NCI-H2107 treated with DMSO at 0.1 percent for 48 hours (cell line): ENCODE data around the gene RNF151.
"Not testable (repeated sequence)": the region's sequence is repeated elsewhere in the genome, so short reads cannot be mapped to it uniquely, and the experiment has no call there.

ENCODE experiments used
- DNase-seq: peaks from one replicate; lab custom pipeline; 2025; ENCODE audit not compliant: unreplicated experiment; lab: John Stamatoyannopoulos, UW

The RNF151 gene

DNA sequence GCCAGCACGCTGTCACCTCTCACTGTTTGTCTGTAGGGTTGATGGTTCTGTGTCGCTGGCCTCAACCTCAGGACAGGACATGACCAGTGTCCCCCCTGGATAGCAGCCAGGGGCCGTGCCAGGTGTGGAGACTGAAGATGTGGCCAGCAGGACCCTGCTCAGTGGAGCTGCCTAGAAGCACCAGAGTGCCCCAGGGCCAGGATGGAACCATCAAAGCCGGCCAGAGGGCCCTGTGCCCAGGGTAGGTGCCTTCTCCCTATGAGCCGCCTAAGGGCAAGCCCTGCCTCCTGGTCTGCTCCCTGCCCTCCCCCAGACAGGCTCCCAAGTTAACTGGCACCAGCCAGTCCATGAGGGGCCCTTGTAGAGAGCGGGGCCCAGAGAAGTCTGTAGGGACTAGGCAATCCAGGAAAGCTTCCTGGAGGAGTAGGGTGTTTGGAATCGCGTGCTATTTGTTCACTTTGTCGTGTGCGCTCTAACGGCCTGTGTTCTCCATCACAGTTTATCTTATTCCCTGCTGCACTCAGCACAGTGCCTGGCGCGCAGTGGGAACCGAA lies 7.9 kb upstream of the RNF151 start:
- no peak for DNase-seq

GRCh38 chr16:1959269-1960039 lies 7.2 kb upstream of the RNF151 start, which contains the start of gene NDUFB10:
NDUFB10 (plus strand) TSS chr16:1959538; CDS start chr16:1959625, 87 bp downstream.
- peak; percentile 55 for DNase-seq

DNA sequence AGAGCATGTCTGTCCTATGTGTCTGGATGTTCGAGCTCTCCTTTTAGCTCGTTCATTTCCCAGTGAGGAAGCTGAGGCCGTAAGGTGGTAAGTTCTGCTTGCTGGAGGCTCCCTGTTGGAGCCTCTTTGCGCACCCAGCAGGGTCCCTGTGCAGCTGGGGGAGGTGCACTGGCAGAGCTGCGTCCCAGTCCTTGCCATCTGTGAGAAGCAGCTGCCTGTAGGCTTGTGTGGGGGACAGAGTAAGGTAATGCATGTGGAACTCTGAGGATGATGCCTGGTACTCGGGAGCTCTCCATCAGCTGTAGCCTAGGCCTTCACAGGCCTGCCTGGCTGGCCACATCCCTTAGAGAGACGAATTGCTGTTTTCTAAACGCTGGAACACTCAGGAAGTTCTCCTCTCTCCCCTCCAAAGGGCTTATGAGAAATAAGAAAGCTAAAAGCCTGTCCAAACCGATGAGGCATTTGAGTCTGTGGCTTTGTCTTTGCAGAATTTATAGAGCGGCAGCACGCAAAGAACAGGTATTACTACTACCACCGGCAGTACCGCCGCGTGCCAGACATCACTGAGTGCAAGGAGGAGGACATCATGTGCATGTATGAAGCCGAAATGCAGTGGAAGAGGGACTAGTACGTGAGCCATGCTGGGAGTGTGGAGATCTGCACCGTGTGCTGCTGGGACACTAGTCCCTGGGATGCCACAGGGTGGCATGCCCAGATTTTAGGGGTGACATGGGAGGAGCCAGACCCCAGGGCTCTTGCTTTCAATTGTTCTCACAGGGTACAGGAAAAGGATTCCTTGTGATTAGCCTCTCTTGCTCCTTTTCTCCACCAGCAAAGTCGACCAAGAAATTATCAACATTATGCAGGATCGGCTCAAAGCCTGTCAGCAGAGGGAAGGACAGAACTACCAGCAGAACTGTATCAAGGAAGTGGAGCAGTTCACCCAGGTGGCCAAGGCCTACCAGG lies 5.7 kb upstream of the RNF151 start:
- DNase-seq, result peak; percentile 72

DNA sequence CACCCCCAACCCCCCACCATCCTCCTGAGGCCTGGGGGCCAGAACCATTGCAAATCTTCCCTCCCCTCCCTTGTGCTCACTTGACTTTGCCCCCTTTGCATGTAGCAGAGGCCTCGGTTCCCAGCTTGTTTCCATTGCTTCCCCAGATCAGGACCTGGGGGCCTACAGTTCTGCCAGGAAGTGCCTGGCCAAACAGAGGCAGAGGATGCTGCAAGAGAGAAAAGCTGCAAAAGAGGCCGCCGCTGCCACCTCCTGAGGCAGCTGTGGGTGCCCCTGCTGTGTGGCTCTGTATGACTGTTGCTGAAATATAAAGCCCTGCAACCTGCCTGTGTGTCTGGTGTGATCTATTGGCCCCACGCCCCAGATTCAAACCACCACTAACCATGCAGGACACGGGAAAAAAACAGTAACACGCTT lies 5.0 kb upstream of the RNF151 start:
- DNase-seq, result no peak

GRCh38 chr16:1962161-1963153 lies 4.2 kb upstream of the RNF151 start:
- not testable (repeated sequence) for DNase-seq

DNA sequence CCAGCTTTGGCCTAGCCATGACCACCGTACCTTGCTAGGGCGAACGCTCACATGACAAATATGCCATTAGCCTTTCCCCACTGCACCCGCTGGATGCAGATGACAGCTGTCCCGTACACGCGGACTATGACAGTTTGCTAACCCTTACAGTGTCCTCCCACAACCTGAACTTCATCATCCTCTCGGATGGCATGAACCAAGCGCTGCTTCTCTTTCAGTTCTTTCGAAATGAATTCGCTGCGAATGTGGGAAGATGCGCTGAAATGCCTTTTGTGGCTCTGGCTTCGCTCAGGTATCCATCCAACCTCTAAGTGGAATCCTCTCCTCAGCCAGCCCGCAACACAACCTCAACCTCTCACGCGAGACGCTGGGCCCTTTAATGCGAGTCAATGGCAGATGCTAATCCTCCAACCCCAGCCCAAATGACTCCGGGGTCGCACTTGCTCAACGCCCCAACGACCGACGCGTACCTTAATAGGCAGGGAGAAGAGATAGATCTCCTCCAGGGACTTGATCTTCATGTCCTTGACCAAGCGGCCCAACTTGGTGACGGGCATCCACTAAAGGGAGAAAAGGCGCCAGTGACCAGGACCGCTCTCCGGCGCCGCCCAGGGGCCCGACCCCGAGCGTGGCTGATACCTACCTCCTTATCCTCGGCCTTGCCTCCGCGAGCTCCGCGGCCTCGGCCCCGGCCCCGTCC lies 2.7 kb upstream of the RNF151 start:
- DNase-seq, result no peak

GRCh38 chr16:1964506-1965395 lies 1.9 kb upstream of the RNF151 start, which contains the start of gene RPS2:
RPS2 (minus strand) TSS chr16:1964826; CDS start chr16:1964625, 201 bp downstream.
- DNase-seq, result peak; percentile 95

- DNase-seq, result no peak
Measured at GRCh38 chr16:1965396-1966001, 1.2 kb upstream of the RNF151 start.

DNA sequence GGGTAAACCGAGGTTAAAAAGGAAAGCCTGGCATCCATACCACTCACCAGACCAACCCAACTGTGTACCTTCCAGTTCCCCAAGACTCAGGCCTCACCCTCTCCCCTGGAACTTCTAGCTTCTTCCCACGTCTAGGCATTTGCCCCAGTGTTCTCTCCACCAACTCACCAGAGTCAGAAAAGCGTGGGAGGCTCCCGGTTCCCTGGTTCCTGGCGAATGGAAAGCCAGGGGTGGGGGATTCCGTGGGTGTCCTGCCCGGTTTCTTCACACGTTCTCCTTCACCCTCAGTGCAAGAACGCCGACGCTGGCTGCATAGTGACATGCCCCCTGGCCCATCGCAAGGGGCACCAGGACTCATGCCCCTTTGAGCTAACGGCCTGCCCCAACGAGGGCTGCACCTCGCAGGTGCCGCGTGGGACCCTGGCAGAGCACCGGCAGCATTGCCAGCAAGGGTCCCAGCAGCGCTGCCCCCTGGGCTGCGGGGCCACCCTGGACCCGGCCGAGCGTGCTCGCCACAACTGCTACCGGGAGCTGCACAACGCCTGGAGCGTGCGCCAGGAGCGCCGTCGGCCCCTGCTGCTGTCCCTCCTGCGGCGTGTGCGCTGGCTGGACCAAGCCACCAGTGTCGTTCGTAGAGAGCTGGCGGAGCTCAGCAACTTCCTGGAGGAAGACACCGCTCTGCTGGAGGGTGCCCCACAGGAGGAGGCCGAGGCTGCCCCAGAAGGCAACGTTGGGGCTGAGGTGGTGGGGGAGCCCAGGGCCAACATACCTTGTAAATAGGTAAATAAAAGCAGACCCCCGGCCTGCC lies 1.7 kb downstream of the RNF151 start:
- DNase-seq, result no peak

- peak; percentile 81 for DNase-seq
Measured at GRCh38 chr16:1971796-1972489, 5.3 kb downstream of the RNF151 start, which contains the start of gene TBL3. TBL3 (plus strand) TSS chr16:1972053; CDS start chr16:1972165, 112 bp downstream.

- DNase-seq, result no peak
Measured at GRCh38 chr16:1972490-1972877, 5.8 kb downstream of the RNF151 start.

DNA sequence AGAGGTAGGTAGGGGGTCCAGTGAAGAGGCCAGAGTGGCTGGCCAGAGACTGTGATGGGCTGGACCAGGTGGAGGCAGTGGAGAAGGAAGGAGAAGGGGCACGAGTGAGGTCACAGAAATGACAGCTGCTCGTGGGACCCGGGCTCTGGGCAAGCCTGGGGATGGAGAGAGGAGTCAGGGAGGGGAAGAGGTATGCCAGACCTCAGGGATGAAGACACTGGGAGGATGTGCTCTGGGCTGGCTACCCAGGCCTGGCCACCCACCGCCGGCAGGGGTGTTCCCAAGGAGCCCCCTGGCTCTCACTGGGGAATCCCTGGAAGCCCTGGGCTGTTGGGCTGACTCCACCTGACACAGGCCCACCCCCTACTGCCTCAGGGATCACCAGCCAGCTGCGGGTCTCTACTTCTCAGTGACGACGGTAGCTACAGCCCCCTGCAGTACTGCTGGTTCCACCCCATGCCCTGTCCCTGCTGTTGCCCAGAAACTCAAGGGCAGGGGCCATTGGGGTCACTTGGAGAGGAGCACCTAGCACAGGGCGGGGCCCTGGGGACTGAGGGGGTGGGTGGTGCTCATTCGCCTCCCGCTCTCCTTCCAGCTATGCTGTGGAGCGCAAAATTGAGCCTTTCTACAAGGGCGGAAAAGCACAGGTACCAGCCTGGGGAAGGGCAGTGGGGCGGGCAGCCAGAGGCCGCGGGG lies 7.0 kb downstream of the RNF151 start:
- no peak for DNase-seq

- no peak for DNase-seq
Measured at GRCh38 chr16:1974157-1975070, 7.8 kb downstream of the RNF151 start.

DNA sequence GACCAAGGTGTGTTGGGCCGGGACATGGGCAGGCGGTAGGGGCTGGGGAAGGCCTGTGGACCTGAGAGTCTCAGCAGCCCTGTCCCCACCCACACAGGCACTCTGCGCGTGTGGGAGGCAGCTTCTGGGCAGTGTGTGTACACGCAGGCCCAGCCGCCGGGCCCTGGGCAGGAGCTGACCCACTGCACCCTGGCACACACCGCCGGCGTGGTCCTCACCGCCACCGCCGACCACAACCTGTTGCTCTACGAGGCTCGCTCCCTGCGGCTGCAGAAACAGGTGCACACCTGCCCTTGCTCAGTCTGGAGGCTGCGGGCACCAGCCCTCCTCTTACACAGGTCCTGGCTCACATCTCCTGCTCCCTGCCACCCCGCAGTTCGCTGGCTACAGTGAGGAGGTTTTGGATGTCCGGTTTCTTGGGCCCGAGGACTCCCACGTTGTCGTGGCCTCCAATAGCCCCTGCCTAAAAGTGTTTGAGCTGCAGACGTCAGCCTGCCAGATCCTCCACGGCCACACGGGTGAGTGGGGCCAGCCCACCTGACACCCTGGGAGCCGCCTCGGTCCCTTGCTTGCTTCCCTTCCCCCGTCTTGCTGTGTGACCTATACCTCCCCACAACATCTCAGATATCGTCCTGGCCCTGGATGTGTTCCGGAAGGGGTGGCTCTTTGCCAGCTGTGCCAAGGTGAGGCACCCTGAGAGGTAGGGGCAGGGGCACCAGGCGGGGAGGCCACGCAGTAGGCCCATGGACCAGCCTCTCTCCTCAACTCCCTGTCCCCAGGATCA lies 9.0 kb downstream of the RNF151 start:
- DNase-seq, result no peak
